ENCODE data around the gene C5orf47. TPM values are rescaled to one million over a fixed set of nuclear protein-coding genes. Genes with fewer than 3 reads are reported as not detected.

Gene C5orf47, protein sequence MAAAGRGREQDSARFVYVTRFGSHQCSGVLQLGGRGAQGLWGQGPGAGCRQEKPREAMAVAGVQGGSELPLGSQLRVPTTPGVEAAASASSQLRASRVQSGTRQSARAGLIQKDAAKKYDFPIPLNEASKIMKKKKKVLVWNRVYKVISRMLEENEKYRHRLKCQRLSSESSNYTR
- 0.06 TPM in 1 of 5 replicates, not detected in the others for total RNA-seq (2022; extraction: Qiagen RNA extraction)

DNA sequence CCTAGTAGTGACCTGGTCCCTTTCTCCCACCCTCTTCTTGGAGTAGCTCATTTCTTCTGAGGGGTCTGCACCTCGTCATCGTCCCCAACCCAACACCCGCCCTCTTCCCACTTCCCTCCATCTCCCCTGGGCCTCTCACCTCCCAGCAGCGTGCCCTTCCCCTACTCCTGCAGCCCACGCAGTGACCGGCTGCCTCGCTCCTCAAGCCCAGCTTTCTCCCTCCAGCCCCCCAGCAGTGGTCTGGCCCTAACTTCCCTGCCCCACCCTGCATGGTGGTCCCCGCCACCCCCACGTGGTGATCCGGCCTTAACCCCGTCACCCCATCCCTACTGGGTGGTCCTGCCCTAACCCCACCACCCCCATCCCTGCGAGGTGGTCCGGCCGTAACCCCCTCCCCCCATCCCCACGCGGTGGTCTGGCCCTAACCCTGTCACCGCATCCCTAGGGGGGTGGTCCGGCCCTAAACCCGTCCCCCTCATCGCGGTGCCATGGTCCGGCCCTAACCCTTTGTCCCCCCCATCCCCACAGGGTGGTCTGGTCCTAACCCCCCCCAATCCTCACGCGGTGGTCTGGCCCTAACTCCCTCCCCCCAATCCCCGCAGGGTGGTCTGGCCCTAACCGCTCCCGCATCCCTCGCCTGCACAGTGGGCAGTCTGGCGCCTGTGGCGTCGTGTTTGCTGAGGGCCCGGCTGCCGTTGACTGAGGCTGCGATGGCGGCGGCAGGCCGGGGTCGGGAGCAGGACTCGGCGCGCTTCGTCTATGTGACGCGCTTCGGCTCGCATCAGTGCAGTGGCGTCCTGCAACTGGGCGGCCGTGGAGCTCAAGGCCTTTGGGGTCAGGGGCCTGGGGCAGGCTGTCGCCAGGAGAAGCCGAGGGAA lies at the start of gene C5orf47:
Gene C5orf47 (plus strand): TSS at position 617 of the 878 bp plus-strand sequence. CDS start 94 bp downstream, at position 711.

DNA sequence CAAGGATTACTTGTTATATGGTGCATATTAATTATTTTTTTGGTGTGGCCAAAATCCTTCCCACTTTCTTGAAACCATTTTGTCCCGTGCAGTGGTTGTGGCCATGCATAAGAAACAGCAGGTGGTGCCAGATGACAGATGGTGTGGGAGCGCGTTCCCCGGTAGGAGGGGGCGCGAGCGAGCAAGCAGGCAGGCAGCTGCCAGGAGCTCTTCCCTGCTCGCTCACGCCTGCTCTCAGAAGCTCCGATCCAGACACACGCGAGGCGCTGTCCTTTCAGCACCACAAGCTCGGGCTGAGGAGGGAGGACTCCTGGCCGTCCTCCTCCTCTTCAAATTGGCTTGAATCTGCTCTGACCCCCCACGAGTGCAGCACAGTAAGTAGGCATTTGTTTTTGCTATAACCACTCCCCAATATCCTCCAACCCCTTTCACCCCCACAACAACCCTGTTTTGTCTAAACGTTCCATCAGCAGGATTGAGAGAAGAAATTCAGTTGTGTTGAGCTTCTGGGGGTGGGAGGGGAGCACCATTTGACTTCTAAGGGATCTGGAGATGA lies 56.6 kb downstream of the C5orf47 start, which contains the start of gene NSG2:
Gene NSG2 (plus strand): TSS at position 237 of the 556 bp plus-strand sequence. CDS start 1,050 bp downstream, outside the sequence.

Other genes starting within 250 kb of the C5orf47 start
- gene CPEB4, start 100.8 kb upstream of the C5orf47 start, total RNA-seq (2022; extraction: Qiagen RNA extraction) = 15.4 to 30.1 TPM (median 21.9 TPM) in 5 replicates
- not detected in 5 replicates for gene NSG2, start 56.5 kb downstream of the C5orf47 start, total RNA-seq (2022; extraction: Qiagen RNA extraction)

Measured in A549 treated with Mapracorat at 1 μM for 4 hours (cell line).